Neutrophil (primary cell): ENCODE results near the gene ACTR3C.
"Not testable (repeated sequence)": the region's sequence is repeated elsewhere in the genome, so short reads cannot be mapped to it uniquely, and the experiment has no call there.

Experiments used
- H3K27ac ChIP-seq: fragments of 200-600 bp; sonication (generic); 2 replicates; pipeline ENCODE4 v1.5.1; 2016; ENCODE audit warnings: mild to moderate bottlenecking, moderate library complexity
- H3K27me3 ChIP-seq: fragments of 200-600 bp; sonication (generic); 2 replicates; pipeline ENCODE4 v1.6.0; 2016; ENCODE audit warnings: mild to moderate bottlenecking
- H3K36me3 ChIP-seq: fragments of 200-600 bp; sonication (generic); 2 replicates; pipeline ENCODE4 v1.5.1; 2017
- H3K4me1 ChIP-seq, 2 experiments: fragments of 200-600 bp in 1 of 2; sonication (generic) in 1 of 2; 1 replicate in 1 of 2; 2 replicates in 1 of 2; pipeline versions ENCODE4 v1.5.1 to v1.6.1; 2013 to 2016; ENCODE audit warnings: low read depth in 1 of 2, low read length in 1 of 2, mild to moderate bottlenecking in 1 of 2, moderate library complexity in 1 of 2; ENCODE audit not compliant: control insufficient read depth in 1 of 2, insufficient read depth in 1 of 2
- H3K4me3 ChIP-seq, 2 experiments: fragments of 200-600 bp in 1 of 2; sonication (generic) in 1 of 2; 1 replicate in 1 of 2; 2 replicates in 1 of 2; pipeline ENCODE4 v1.5.1; 2013 to 2016; ENCODE audit warnings: low read depth in 1 of 2, low read length in 1 of 2, mild to moderate bottlenecking in 1 of 2, moderate library complexity in 1 of 2
- H3K9me3 ChIP-seq: fragments of 200-600 bp; sonication (generic); 2 replicates; pipeline ENCODE4 v1.5.1; 2016

ACTR3C gene

DNA sequence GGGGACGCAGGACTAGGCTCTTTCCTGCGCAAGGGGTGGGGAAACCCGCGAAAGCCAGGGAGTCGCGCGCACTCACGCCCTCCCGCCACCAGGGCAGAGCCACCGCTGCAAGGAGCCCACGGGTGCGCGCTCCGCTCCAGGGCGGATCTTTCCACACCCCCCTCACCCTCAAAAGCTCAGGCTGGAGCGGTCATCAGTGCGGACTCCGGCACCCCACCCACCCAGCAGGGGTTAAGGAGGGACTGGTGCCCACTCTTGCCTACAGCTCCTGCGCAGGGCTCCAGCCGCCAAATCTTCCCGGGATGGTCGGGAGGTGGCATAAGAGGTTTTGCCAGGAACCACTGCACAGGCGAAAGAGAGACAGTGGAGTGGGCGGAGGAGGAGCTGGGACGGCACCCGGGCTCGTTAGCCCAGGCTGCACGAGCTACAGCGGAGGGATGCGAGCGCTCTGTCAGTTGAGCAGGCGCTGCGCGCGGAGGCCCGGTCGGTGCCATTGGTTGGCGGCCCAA is 102.6 kb downstream of the ACTR3C start:
- not testable (repeated sequence) for H3K4me3 ChIP-seq, H3K4me1 ChIP-seq

DNA sequence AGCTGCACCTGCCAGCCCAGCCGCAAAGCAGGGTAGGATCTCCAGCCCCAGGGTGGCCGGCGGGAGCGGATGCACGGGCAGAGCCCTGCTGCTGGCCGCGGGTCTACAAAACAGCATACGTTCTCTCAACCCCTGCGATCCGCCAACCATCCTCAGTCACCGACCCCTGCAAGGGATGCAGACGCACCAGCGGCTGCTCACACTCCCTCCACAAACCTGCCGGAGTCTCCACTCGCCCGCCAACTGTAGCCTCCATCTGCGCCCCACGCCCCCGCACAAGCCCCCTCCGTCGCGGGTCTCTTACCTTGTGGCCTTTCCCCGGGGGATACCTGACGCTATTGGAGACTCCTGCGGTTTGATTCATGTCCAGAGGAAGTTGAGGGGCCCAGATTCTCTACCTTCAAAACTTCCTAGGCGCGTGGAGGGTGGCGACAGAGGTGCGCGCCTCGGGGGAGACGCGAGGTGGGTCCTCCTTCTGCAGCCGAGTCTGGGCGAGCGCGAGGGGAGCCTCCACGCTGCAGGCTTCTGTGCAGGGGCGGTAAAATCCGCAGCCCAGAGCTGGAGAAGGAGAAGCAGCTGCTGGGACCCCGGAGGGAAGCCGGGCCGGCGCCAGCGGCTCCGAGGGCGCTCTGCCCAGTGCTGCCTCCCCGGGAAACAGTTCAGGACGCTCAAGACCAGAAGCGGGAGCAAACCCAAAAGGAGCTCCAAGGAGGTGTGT is 103.2 kb downstream of the ACTR3C start:
- H3K36me3 ChIP-seq, H3K9me3 ChIP-seq, H3K4me1 ChIP-seq, H3K4me3 ChIP-seq, H3K27ac ChIP-seq: not testable (repeated sequence)
- H3K27me3 ChIP-seq: peaks cover 41% of the 10 kb centered on the region

More for the DNA sequence above, 102.6 kb downstream of the ACTR3C start:
- not testable (repeated sequence) for H3K27ac ChIP-seq, H3K9me3 ChIP-seq, H3K36me3 ChIP-seq
- peaks cover 41% of the 10 kb centered on the region for H3K27me3 ChIP-seq

DNA sequence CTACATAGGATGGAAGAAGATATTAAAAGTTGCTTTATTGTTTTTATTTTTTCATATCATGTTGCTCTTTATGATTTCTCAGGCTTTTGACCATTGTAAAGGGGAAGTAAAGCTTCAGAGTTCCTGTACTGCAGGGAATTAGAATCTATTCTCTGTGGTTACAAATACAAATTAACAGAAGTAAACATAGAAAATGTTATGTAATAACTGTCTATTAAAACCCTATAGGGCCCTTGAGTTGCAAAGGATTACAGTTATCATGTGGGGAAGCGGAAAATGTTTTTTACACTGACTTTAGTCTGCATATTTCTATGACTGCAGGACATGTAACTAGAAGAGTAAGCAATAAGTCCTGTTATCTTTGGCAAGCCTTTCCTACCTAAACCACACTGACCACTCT is 116.5 kb downstream of the ACTR3C start:
- peaks cover 3 to 22% of the 10 kb centered on the region in 2 experiments for H3K4me1 ChIP-seq
- H3K9me3 ChIP-seq, H3K27ac ChIP-seq, H3K4me3 ChIP-seq, H3K27me3 ChIP-seq, H3K36me3 ChIP-seq: not testable (repeated sequence)

DNA sequence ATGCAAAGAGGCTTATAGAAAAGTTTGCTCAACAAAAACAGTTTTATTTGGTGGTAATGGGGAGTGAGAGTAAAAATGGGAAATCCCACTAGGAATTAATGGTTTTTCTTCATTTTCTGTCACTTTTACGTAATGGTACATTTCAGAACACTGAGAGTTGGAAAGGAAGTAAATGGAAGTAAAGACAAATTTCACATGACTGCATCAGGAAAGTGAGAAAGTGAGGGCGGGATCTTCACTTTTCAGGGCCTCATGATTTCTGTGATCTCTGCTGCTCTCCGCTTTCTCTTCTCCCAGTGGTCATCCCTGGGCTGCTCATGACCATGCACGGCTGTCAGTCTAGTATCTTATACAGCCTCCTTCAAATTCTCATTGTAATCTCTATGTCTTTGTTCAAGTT is 117.5 kb downstream of the ACTR3C start:
- H3K4me1 ChIP-seq: peaks cover 3 to 22% of the 10 kb centered on the region in 2 experiments
- not testable (repeated sequence) for H3K27me3 ChIP-seq, H3K9me3 ChIP-seq, H3K36me3 ChIP-seq, H3K27ac ChIP-seq, H3K4me3 ChIP-seq

DNA sequence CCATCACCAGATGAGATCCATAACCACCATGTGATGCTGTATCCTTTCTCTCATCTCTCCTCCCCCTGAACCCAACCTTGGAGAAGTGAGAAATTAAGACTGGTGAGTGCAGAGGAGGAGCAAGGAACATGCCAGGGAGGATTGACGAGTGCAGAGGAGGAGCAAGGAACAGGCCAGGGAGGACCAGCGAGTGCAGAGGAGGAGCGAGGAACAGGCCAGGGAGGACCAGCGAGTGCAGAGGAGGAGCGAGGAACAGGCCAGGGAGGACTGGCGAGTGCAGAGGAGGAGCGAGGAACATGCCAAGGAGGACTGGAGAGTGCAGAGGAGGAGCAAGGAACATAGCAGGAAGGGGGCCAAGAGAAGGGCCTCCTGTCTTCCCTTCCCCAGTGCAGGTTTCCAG is 118.8 kb downstream of the ACTR3C start:
- not testable (repeated sequence) for H3K4me3 ChIP-seq, H3K9me3 ChIP-seq, H3K27ac ChIP-seq, H3K36me3 ChIP-seq, H3K27me3 ChIP-seq
- peaks cover 3 to 22% of the 10 kb centered on the region in 2 experiments for H3K4me1 ChIP-seq

DNA sequence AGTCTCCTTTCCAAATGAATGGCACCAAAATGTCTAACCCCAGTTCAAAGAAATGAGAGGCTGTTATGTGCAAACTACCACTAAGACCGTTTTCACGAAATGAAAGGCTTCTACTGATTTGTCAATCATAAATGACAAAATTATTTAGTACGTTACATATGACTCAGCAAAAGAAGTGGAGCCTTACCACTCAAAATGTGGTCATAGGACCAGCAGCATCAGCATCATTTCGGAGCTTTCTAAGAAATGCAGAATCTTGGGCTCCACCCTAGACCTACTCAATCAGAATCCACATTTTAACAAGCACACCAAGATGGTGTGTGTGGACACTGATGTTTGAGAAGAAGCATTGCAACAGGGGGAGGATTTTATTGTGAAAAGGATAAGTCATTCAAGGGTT is 120.5 kb downstream of the ACTR3C start:
- not testable (repeated sequence) for H3K27me3 ChIP-seq, H3K4me3 ChIP-seq, H3K9me3 ChIP-seq, H3K27ac ChIP-seq, H3K36me3 ChIP-seq
- H3K4me1 ChIP-seq: peaks cover 3 to 22% of the 10 kb centered on the region in 2 experiments
